Fibroblast of lung (primary cell): Measurements from ENCODE around the gene ITGB3.

Source experiments
- CTCF ChIP-seq, 2 donors: IDR thresholded peaks in 1 of 2; conservative IDR thresholded peaks in 1 of 2; 1 replicate in 1 of 2; 2 replicates in 1 of 2; pipeline ENCODE4 v1.5.1; 2011 to 2012; ENCODE audit warnings: low read length in 2 of 2, control low read depth in 1 of 2, inconsistent platforms in 1 of 2, low read depth in 1 of 2, mild to moderate bottlenecking in 1 of 2
- EZH2 ChIP-seq: IDR thresholded peaks from 2 replicates; pipeline ENCODE4 v1.5.1; 2012; ENCODE audit warnings: low read length, control low read depth, mild to moderate bottlenecking; ENCODE audit errors: missing control alignments

DNA sequence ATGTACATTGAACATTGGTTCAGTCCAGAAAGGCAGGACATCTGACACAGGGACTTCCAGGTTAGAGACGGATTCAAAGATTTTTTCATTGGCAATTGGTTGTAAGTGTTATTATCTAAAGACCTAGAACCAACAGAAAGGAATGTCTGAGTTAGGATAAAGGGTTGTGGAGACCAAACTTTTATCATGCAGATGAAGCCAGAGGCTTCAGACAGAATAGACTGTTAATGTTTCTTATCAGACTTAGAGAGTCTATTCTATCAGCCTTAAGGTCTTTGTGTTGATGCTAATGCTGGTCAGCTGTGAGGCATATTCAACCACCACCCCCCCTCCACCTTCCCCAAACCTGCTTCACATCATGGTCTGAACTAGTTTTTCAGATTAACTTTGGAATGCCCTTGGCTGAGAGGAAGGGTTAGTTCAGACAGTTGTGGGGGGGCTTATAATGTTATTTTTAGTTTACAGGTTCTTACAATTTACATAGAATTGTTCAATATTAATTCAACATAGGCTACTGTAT, 2.1 kb upstream of the ITGB3 start:
- no peak for TF ChIP-seq EZH2
- TF ChIP-seq CTCF (conservative IDR thresholded peaks at IDR 0.05 in 1 of 2, IDR thresholded peaks at IDR 0.05 in 1 of 2; ENCODE audit: low read depth in 1 of 2, low read length in 2 of 2) = no peak
